HG03432 (cell line): ENCODE measurements around the gene BPNT1.

ENCODE experiments used
- ATAC-seq: cut with Tn5 transposase; IDR thresholded peaks from one replicate; pipeline ENCODE4 v1.9.1; 2021; ENCODE audit warnings: mild to moderate bottlenecking, moderate library complexity; ENCODE audit not compliant: unreplicated experiment

Gene BPNT1

DNA sequence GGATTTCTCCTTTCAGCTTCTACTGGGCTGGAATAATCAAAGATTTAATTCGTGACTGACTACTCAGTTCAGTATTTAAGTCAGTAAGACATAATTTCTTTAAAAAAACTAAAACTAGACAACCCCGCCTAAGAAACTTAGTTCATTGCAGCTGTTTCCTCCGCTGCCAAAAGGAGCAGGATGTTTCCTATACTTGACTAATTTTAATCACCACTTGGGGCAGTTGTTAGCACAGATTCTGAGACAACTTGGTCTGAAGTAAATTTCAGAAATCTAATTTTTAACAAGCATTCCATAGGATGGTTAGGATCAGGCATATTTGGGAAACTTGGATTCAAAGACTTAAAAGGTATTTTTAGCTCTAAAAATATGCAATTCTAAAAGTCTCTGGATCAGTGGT lies 77.3 kb downstream of the BPNT1 start:
- ATAC-seq = no peak

DNA sequence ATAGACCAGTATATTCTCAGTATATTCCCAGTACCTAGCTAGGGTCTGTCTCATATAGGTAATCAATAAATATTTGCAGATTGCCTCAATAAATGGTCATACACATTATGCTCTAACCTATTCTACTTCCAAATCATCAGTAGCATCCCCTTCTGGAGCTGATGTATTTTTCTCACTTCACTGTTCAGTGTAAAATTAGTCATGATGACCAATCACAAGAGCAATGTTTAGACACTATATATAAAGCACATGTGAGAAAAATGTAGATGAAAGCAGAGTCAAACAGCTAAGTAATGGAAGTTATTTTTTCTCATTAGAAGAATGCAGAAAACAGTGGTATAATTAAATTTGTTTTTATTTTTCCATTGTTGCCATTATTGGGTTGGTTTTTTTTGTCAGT lies 78.0 kb downstream of the BPNT1 start:
- no peak for ATAC-seq
